Measurements from ENCODE around the gene GPX4. TPM values are rescaled to one million over a fixed set of nuclear protein-coding genes. Genes with fewer than 3 reads are reported as not detected.

Gene GPX4
- total RNA-seq, 1 experiment from 2014 or later, result 355 TPM

DNA sequence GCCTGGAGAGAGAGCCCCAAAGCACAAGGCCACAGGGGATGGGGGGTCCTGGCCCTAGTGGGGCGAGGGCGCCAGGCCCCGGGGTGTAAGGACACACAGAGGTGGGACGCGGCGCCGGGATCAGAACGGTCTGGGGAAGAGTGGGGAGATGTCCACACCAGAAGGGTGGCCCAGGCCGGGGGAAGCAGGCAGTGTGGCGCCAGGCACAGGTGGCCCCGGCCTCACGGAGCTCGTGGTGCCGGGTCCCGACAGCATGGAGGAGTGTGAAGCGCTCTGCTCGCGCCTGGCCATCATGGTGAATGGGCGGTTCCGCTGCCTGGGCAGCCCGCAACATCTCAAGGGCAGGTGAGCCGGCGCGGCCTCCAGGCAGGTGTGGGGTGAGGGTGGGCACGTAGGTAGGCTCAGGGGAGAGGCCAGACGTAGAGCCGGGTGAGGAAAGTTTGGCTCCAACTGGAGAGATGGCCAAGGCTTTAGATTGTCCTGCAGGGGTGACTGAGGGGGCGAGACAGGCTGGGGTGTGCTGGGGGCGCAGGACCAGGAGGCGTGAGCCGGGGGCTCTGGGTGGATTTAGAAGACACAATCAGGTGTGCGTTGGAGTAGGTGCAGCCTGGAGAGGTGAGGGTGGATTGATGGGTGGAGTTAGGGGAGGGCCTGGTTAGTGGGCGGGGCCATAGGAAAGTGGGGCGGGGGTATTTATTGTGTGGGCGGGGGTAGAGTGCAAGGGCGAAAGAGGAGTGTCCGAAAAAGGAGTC lies 39.7 kb upstream of the GPX4 start:
- H2BK12ac ChIP-seq (ENCODE audit: insufficient read length, low read depth, low read length), result no peak overlapping the region
- peaks cover 5% of the 10 kb centered on the region; the same call in 1 of the 2 replicates for H3K4me1 ChIP-seq (ENCODE audit: insufficient read depth, low read length)
- no peak overlapping the region for H4K91ac ChIP-seq (ENCODE audit: insufficient read length, low read depth, low read length)
- H2BK5ac ChIP-seq (ENCODE audit: insufficient read length, low read length), result no peak overlapping the region
- H4K20me1 ChIP-seq (ENCODE audit: control insufficient read depth, insufficient read depth, insufficient read length), result no peaks in the 10 kb centered on the region
- H4K8ac ChIP-seq (replicated peaks; ENCODE audit: insufficient read length, low read depth, low read length), result no peak overlapping the region
- no peak overlapping the region for H2BK120ac ChIP-seq (ENCODE audit: low read depth, low read length, poor library complexity, severe bottlenecking)
- no peak overlapping the region for H2BK20ac ChIP-seq (ENCODE audit: low read depth, low read length, poor library complexity, severe bottlenecking)
- TF ChIP-seq, protein P1, sequence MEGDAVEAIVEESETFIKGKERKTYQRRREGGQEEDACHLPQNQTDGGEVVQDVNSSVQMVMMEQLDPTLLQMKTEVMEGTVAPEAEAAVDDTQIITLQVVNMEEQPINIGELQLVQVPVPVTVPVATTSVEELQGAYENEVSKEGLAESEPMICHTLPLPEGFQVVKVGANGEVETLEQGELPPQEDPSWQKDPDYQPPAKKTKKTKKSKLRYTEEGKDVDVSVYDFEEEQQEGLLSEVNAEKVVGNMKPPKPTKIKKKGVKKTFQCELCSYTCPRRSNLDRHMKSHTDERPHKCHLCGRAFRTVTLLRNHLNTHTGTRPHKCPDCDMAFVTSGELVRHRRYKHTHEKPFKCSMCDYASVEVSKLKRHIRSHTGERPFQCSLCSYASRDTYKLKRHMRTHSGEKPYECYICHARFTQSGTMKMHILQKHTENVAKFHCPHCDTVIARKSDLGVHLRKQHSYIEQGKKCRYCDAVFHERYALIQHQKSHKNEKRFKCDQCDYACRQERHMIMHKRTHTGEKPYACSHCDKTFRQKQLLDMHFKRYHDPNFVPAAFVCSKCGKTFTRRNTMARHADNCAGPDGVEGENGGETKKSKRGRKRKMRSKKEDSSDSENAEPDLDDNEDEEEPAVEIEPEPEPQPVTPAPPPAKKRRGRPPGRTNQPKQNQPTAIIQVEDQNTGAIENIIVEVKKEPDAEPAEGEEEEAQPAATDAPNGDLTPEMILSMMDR (conservative IDR thresholded peaks at IDR 0.05), result no peak
- peak; percentile 80 for DNase-seq
- H2BK15ac ChIP-seq (ENCODE audit: low read depth, low read length), result no peak overlapping the region
- H3K27ac ChIP-seq (ENCODE audit: insufficient read length, low read depth, low read length), result no peak overlapping the region
- Mint-ChIP-seq H3K27me3 (ENCODE audit: low read depth) (peaks cover 24% of the 10 kb centered on the region), H3K36me3 (ENCODE audit: insufficient read depth in 1 of 3, low read depth in 3 of 3) (peaks cover 0 to 2% (median 0%) of the 10 kb centered on the region in 3 experiments; a peak in 1 of 7 replicates), H3K9me3 (no peaks in the 10 kb centered on the region), H3K4me3 (peak overlapping the region; percentile 59 to 80), H3K27ac (no peak overlapping the region; a peak in 1 of 7 replicates), H3K4me1 (peaks cover 11 to 35% of the 10 kb centered on the region in 2 experiments)
- WGBS (ENCODE audit: extremely low coverage, insufficient read length, low lambda C conversion rate), result no CpG with 5 or more reads among the region's 37 CpGs
- peak overlapping the region; percentile 23 for H3K4me2 ChIP-seq (ENCODE audit: insufficient read depth, insufficient read length, low read length)
- no peaks in the 10 kb centered on the region; the same call in 1 of the 2 replicates for H3K27me3 ChIP-seq (ENCODE audit: insufficient read depth, low read length)
- H3K56ac ChIP-seq (ENCODE audit: insufficient read length, low read depth, low read length), result no peak overlapping the region
- no peak overlapping the region for H3T11ph ChIP-seq (ENCODE audit: low read length)
- no peak overlapping the region for H3K4ac ChIP-seq (ENCODE audit: low read depth, low read length)
- no peaks in the 10 kb centered on the region for H3K9me3 ChIP-seq (ENCODE audit: control insufficient read depth, low read depth, low read length)
- H2AK5ac ChIP-seq (ENCODE audit: insufficient read length, low read length), result no peak overlapping the region
- no peak overlapping the region for H3K18ac ChIP-seq (ENCODE audit: insufficient read length, low read depth, low read length)
- no peak overlapping the region for H2AFZ ChIP-seq (ENCODE audit: low read length)
- no peaks in the 10 kb centered on the region for H3K79me1 ChIP-seq (ENCODE audit: insufficient read depth, low read depth, low read length, poor library complexity, severe bottlenecking)
- peaks cover 22% of the 10 kb centered on the region for H3K23me2 ChIP-seq (ENCODE audit: insufficient read length, low read depth, low read length, poor library complexity, severe bottlenecking)
- no peak overlapping the region for H4K5ac ChIP-seq (ENCODE audit: insufficient read length, low read depth, low read length)
- no peaks in the 10 kb centered on the region for H3K79me2 ChIP-seq (ENCODE audit: insufficient read depth, low read length)
- H3K14ac ChIP-seq (ENCODE audit: insufficient read depth, low read length), result no peak overlapping the region
- no peak overlapping the region for H3K23ac ChIP-seq (ENCODE audit: insufficient read length, low read depth, low read length)
- H3K9ac ChIP-seq (ENCODE audit: extremely low read depth, insufficient read length, low read length), result no peak overlapping the region
